CD4-positive, alpha-beta T cell (primary cell): ENCODE data around the gene NETO1. TPM values are rescaled to one million over a fixed set of nuclear protein-coding genes. Genes with fewer than 3 reads are reported as not detected.

ENCODE experiments used
- ATAC-seq: fragments of 200-7000 bp; cut with Tn5 transposase; one replicate; pipeline ENCODE4 v1.10.0; 2022; ENCODE audit warnings: mild to moderate bottlenecking; ENCODE audit not compliant: poor library complexity
- CTCF ChIA-PET: fragments of 350-600 bp; sonication (Branson Sonifier 250); formaldehyde crosslinking; loops from one replicate; lab custom pipeline; 2021; ENCODE audit warnings: antibody characterized with exemption, inconsistent platforms; lab: Charles Lee
- POLR2A ChIA-PET: fragments of 350-600 bp; sonication (Branson Sonifier 250); formaldehyde crosslinking; loops from one replicate; lab custom pipeline; 2021; ENCODE audit warnings: antibody characterized with exemption, inconsistent platforms; lab: Charles Lee
- DNase-seq, 14 experiments: peaks; one replicate each; pipeline ENCODE4 v3.0.0-alpha.2; 2013 to 2020; ENCODE audit warnings: mixed read lengths in 2 of 14
- H3K27ac ChIP-seq, 2 donors: one replicate each; pipeline versions ENCODE4 v1.5.1 to v1.7.0; 2013; ENCODE audit warnings: low read length in 2 of 2, low read depth in 1 of 2, mild to moderate bottlenecking in 1 of 2
- H3K27me3 ChIP-seq, 2 experiments: 1 replicate in 1 of 2; 2 replicates in 1 of 2; pipeline versions ENCODE4 v1.6.1 to v1.7.0; 2013; ENCODE audit warnings: low read length in 2 of 2, control low read depth in 1 of 2, mild to moderate bottlenecking in 1 of 2, moderate library complexity in 1 of 2; ENCODE audit not compliant: insufficient read depth in 2 of 2, control insufficient read depth in 1 of 2
- H3K36me3 ChIP-seq: one replicate; pipeline ENCODE4 v1.6.1; 2013; ENCODE audit warnings: low read length, control low read depth; ENCODE audit not compliant: insufficient read depth
- H3K4me1 ChIP-seq: one replicate; pipeline ENCODE4 v1.6.1; 2013; ENCODE audit warnings: low read length, control low read depth; ENCODE audit not compliant: insufficient read depth
- H3K4me3 ChIP-seq: one replicate; pipeline ENCODE4 v1.5.1; 2013; ENCODE audit warnings: mild to moderate bottlenecking, low read length, moderate library complexity
- H3K9me3 ChIP-seq, 2 experiments: 1 replicate in 1 of 2; 2 replicates in 1 of 2; pipeline versions ENCODE4 v1.6.1 to v1.7.0; 2013; ENCODE audit warnings: low read length in 2 of 2, mild to moderate bottlenecking in 2 of 2, control low read depth in 1 of 2, moderate library complexity in 1 of 2; ENCODE audit not compliant: control insufficient read depth in 1 of 2, insufficient read depth in 1 of 2
- H3K27ac Mint-ChIP-seq: one replicate; pipeline ENCODE4 v1.8.0; 2020; ENCODE audit warnings: mixed read lengths
- H3K27me3 Mint-ChIP-seq: one replicate; pipeline ENCODE4 v1.8.0; 2021; ENCODE audit warnings: mixed read lengths
- H3K36me3 Mint-ChIP-seq: one replicate; pipeline ENCODE4 v1.8.0; 2021; ENCODE audit warnings: low read depth, mixed read lengths
- H3K4me1 Mint-ChIP-seq: one replicate; pipeline ENCODE4 v1.8.0; 2021; ENCODE audit warnings: low read depth, mixed read lengths
- H3K4me3 Mint-ChIP-seq: one replicate; pipeline ENCODE4 v1.8.0; 2020; ENCODE audit warnings: mild to moderate bottlenecking, mixed read lengths
- H3K9me3 Mint-ChIP-seq: one replicate; pipeline ENCODE4 v1.8.0; 2020; ENCODE audit warnings: mixed read lengths
- CTCF ChIP-seq: fragments of 200-600 bp; IDR thresholded peaks from one replicate; pipeline ENCODE4 v1.8.0; 2022; ENCODE audit warnings: antibody characterized with exemption, mild to moderate bottlenecking
- intact Hi-C, 2 experiments: fragments of 100-400 bp; cut with DNase I in 1 of 2; cut with micrococcal nuclease in 1 of 2; formaldehyde crosslinking; loops; one replicate each; pipeline versions ENCODE4 v1.15.1 to v1.9.0; 2023 to 2025; cut with DNase I, micrococcal nuclease
- total RNA-seq, 174 experiments: library from RNA in 2 of 174; stranded (reverse) in 2 of 174; gene quantifications; one replicate each; pipeline ENCODE4 v1.2.3 and lab custom pipeline; 2021 to 2026

NETO1 gene
- total RNA-seq, 2 experiments from 2014 or later: not detected

DNA sequence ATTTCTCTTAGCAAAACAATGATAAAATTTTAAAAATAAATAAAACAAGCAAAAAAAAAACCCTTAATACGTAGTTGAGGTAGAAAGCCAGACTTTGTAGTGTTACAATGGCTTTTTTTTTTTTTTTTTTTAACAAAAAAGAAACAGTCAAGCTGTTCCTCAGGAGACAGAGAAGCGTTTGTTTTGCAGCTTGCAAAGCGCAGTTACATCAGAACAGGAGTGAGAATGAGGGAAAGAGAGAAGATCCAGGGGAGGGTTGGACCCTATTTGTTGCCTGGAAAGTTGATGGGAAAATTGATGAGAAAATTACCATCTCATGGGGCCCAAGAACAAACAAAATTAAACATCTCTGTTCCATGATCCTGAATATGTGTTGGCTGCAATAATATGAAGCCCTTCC lies 146.5 kb downstream of the NETO1 start:
- no peaks in the 10 kb centered on the region for H3K36me3 Mint-ChIP-seq
- no peaks in the 10 kb centered on the region for H3K27me3 ChIP-seq
- intact Hi-C loops: no loop called here
- ChIA-PET POLR2A (no interaction called here), CTCF (no interaction called here)
- no peaks in the 10 kb centered on the region for H3K36me3 ChIP-seq
- peaks cover 6% of the 10 kb centered on the region for H3K9me3 Mint-ChIP-seq
- no peak overlapping the region for H3K4me3 ChIP-seq
- no peak overlapping the region for H3K27ac ChIP-seq
- DNase-seq (no peak), ATAC-seq (no peak)
- H3K9me3 ChIP-seq: peaks cover 0 to under 1% of the 10 kb centered on the region in 2 experiments
- H3K4me1 Mint-ChIP-seq: no peaks in the 10 kb centered on the region
- no peak overlapping the region for H3K4me3 Mint-ChIP-seq
- no peaks in the 10 kb centered on the region for H3K4me1 ChIP-seq
- no peaks in the 10 kb centered on the region for H3K27me3 Mint-ChIP-seq
- no peak overlapping the region for H3K27ac Mint-ChIP-seq
- no peak for TF ChIP-seq CTCF

DNA sequence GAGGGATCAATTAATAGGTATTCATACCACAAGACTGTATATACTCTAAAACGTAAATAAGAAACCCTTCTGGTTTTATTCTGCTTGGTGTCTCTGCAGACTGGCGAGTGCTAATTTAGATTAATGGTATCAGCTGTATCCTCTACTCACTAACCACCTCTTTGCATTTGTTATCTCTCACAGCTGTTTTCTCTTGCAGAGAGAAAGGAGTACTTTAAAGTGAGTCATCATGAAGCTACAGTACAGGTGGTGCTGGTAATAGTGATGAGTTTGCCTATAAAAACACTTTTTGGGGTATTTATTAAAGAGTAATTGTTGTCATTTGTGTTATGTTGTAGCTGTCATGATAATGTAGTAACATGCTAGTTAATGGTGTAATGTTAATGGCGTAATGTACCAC lies 147.7 kb downstream of the NETO1 start:
- H3K27me3 Mint-ChIP-seq: no peaks in the 10 kb centered on the region
- no peak for TF ChIP-seq CTCF
- no peaks in the 10 kb centered on the region for H3K4me1 Mint-ChIP-seq
- H3K4me3 Mint-ChIP-seq: no peak overlapping the region
- H3K36me3 ChIP-seq: no peaks in the 10 kb centered on the region
- intact Hi-C loops: no loop called here
- no peaks in the 10 kb centered on the region for H3K9me3 ChIP-seq
- POLR2A ChIA-PET: no interaction called here
- no peak overlapping the region for H3K27ac Mint-ChIP-seq
- no peaks in the 10 kb centered on the region for H3K36me3 Mint-ChIP-seq
- H3K4me1 ChIP-seq: no peaks in the 10 kb centered on the region
- ATAC-seq (no peak), DNase-seq (no peak)
- no peaks in the 10 kb centered on the region for H3K27me3 ChIP-seq
- CTCF ChIA-PET: no interaction called here
- no peak overlapping the region for H3K27ac ChIP-seq
- peaks cover 4% of the 10 kb centered on the region for H3K9me3 Mint-ChIP-seq
- H3K4me3 ChIP-seq: no peak overlapping the region

DNA sequence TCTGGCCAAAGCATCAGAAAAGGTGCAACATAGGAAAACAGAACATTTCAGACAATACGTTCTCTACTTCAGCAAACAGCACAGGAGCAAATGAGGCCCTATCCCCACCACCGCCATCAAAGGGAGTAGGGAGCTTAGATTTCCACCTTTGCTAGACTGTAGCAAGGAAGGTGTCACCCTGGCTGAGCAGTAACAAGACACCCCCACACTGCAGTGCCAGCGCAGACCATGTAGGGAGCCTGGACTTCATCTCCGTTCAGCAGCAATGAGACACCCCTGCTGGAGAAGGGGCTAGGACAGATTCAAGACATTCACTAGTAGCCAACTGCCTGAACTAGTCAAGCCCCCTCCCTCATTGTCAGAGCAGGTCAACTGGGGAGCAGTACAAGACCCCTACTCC lies 163.6 kb downstream of the NETO1 start:
- no peaks in the 10 kb centered on the region for H3K4me1 Mint-ChIP-seq
- H3K9me3 ChIP-seq: no peaks in the 10 kb centered on the region
- intact Hi-C loops: no loop called here
- no peak overlapping the region for H3K27ac Mint-ChIP-seq
- CTCF ChIA-PET: no interaction called here
- TF ChIP-seq CTCF: no peak
- no peaks in the 10 kb centered on the region for H3K4me1 ChIP-seq
- H3K27me3 Mint-ChIP-seq: no peaks in the 10 kb centered on the region
- H3K27ac ChIP-seq: no peak overlapping the region
- H3K36me3 Mint-ChIP-seq: no peaks in the 10 kb centered on the region
- H3K36me3 ChIP-seq: no peaks in the 10 kb centered on the region
- POLR2A ChIA-PET: no interaction called here
- no peak overlapping the region for H3K4me3 Mint-ChIP-seq
- DNase-seq (no peak), ATAC-seq (no peak)
- no peak overlapping the region for H3K4me3 ChIP-seq
- H3K27me3 ChIP-seq: no peaks in the 10 kb centered on the region
- H3K9me3 Mint-ChIP-seq: no peaks in the 10 kb centered on the region
